SU-DHL-6 (cell line): Measurements from ENCODE around the gene PLCB2.

Experiments used
- EZH2phosphoT487 ChIP-seq: fragments of 200-600 bp; sonication (generic), shearing (Covaris generic); conservative IDR thresholded peaks from 2 replicates; pipeline ENCODE4 v1.6.1; 2018; ENCODE audit warnings: mild to moderate bottlenecking, antibody characterized with exemption, low read length, moderate library complexity, mixed read lengths
- TF ChIP-seq, protein P1 (sequence below): fragments of 200-600 bp; sonication (generic); IDR thresholded peaks from one replicate; pipeline ENCODE4 v1.5.1; 2017; ENCODE audit warnings: antibody characterized with exemption, mild to moderate bottlenecking, low read length, moderate library complexity; ENCODE audit not compliant: insufficient read depth, poor library complexity, severe bottlenecking

DNA sequence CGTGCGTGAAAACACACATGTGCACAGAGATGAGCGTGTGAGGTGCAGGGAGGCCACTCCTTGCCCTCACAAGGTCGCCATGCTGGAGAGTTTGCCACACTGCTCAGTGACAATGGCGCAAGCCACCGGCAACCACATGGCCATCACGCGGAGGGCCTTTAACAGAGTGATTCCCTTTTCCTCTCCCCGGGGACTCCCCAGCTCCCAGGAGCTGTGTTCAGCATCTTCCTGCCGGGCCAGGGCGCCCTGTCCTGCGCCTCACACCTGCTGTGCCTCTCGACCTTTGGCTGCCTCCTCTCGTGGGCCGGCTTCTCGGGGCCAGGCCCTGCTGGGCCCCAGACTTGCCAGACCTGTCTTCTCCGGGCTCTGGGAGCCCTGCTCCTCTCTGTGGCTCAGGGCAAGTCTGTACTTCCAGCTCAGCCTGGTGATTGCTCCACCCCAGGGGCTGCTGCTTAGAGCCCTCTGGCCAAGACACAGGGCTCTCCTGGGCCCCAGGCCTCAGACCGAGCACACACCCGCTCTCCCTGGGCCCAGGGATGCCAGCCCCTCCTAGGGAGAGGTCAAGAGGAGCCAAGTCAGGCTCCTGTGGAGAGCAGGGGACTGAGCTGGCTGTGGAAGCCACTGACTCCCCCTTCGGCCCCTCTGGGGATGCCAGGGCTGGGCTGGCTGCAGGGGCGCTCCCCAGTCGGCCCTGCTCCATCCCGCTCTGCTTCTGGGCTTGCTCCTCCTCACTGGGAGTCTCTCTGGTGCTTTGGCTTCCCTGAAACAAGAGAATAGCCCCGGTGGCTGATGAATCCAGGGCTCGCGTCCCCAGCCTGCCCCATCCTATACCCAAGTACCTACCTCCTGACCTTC lies 27.4 kb upstream of the PLCB2 start:
- TF ChIP-seq, protein P1, sequence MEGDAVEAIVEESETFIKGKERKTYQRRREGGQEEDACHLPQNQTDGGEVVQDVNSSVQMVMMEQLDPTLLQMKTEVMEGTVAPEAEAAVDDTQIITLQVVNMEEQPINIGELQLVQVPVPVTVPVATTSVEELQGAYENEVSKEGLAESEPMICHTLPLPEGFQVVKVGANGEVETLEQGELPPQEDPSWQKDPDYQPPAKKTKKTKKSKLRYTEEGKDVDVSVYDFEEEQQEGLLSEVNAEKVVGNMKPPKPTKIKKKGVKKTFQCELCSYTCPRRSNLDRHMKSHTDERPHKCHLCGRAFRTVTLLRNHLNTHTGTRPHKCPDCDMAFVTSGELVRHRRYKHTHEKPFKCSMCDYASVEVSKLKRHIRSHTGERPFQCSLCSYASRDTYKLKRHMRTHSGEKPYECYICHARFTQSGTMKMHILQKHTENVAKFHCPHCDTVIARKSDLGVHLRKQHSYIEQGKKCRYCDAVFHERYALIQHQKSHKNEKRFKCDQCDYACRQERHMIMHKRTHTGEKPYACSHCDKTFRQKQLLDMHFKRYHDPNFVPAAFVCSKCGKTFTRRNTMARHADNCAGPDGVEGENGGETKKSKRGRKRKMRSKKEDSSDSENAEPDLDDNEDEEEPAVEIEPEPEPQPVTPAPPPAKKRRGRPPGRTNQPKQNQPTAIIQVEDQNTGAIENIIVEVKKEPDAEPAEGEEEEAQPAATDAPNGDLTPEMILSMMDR, result no peak
- TF ChIP-seq EZH2phosphoT487, result no peak
